PC-3 (cell line): ENCODE measurements around the gene MALRD1.

Source experiments
- CTCF ChIP-seq: fragments of 300-600 bp; sonication (generic); conservative IDR thresholded peaks from 2 replicates; pipeline ENCODE4 v1.5.1; 2017; ENCODE audit warnings: antibody characterized with exemption, low read depth, mild to moderate bottlenecking, low read length
- EZH2 ChIP-seq: fragments of 300-600 bp; sonication (generic); IDR thresholded peaks from one replicate; pipeline ENCODE4 v1.6.1; 2017; ENCODE audit warnings: antibody characterized with exemption, mild to moderate bottlenecking, low read length; ENCODE audit not compliant: unreplicated experiment

GRCh38 chr10:19204246-19204917 lies 155.8 kb downstream of the MALRD1 start:
- TF ChIP-seq CTCF (no peak; the same call in 1 of the 2 replicates), EZH2 (no peak)
